ENCODE data around the gene BMPER.
A peak's percentile ranks its signal among the peaks of the same experiment; 100 is the strongest.

Gene BMPER

GRCh38 chr7:34062826-34063225 is 157.5 kb downstream of the BMPER start:
- no peak for DNase-seq (ENCODE audit: low read depth)

- no peak for DNase-seq (ENCODE audit: low read depth)
Observed at GRCh38 chr7:34064519-34065158, 159.3 kb downstream of the BMPER start.

- DNase-seq (ENCODE audit: low read depth), result no peak
Observed at GRCh38 chr7:34066411-34066810, 161.1 kb downstream of the BMPER start.

GRCh38 chr7:34067005-34067778 is 161.9 kb downstream of the BMPER start:
- DNase-seq (ENCODE audit: low read depth), result no peak

- no peak for DNase-seq (ENCODE audit: low read depth)
Observed at GRCh38 chr7:34069676-34070075, 164.3 kb downstream of the BMPER start.

GRCh38 chr7:34070511-34071323 is 165.4 kb downstream of the BMPER start:
- DNase-seq (ENCODE audit: low read depth), result peak; percentile 65

GRCh38 chr7:34073676-34074075 is 168.3 kb downstream of the BMPER start:
- DNase-seq (ENCODE audit: low read depth), result peak; percentile 55

- DNase-seq (ENCODE audit: low read depth), result no peak
Observed at GRCh38 chr7:34074421-34074820, 169.1 kb downstream of the BMPER start.

GRCh38 chr7:34075523-34076370 is 170.4 kb downstream of the BMPER start:
- DNase-seq (ENCODE audit: low read depth), result peak; percentile 44

- DNase-seq (ENCODE audit: low read depth), result no peak
Observed at GRCh38 chr7:34077168-34077567, 171.8 kb downstream of the BMPER start.

- no peak for DNase-seq (ENCODE audit: low read depth)
Observed at GRCh38 chr7:34078864-34079263, 173.5 kb downstream of the BMPER start.

GRCh38 chr7:34080513-34080912 is 175.2 kb downstream of the BMPER start:
- DNase-seq (ENCODE audit: low read depth), result peak; percentile 74

- DNase-seq (ENCODE audit: low read depth), result peak; percentile 26
Observed at GRCh38 chr7:34081935-34082334, 176.6 kb downstream of the BMPER start.

- no peak for DNase-seq (ENCODE audit: low read depth)
Observed at GRCh38 chr7:34083440-34083839, 178.1 kb downstream of the BMPER start.

GRCh38 chr7:34084651-34085050 is 179.3 kb downstream of the BMPER start:
- DNase-seq (ENCODE audit: low read depth), result no peak

- DNase-seq (ENCODE audit: low read depth), result peak; percentile 21
Observed at GRCh38 chr7:34086064-34086463, 180.7 kb downstream of the BMPER start.

- no peak for DNase-seq (ENCODE audit: low read depth)
Observed at GRCh38 chr7:34086981-34087380, 181.6 kb downstream of the BMPER start.

- DNase-seq (ENCODE audit: low read depth), result peak; percentile 66
Observed at GRCh38 chr7:34087892-34088891, 182.9 kb downstream of the BMPER start.

- no peak for DNase-seq (ENCODE audit: low read depth)
Observed at GRCh38 chr7:34090816-34091215, 185.5 kb downstream of the BMPER start.

GRCh38 chr7:34091321-34091917 is 186.1 kb downstream of the BMPER start:
- DNase-seq (ENCODE audit: low read depth), result peak; percentile 54

Data from EH (cell line).